ENCODE results near the gene ADGRB2.
A peak's percentile ranks its signal among the peaks of the same experiment; 100 is the strongest.

Gene ADGRB2

GRCh38 chr1:31739346-31739745 lies 24.8 kb downstream of the ADGRB2 start:
- no peak overlapping the region for H3K4me2 ChIP-seq (ENCODE audit: insufficient read depth, low read length)
- no peaks in the 10 kb centered on the region for H3K79me2 ChIP-seq (ENCODE audit: insufficient read depth, low read length)
- TF ChIP-seq EZH2 (IDR thresholded peaks at IDR 0.05; ENCODE audit: borderline replicate concordance, low read depth, low read length, severe bottlenecking) = no peak
- TF ChIP-seq CTCF (IDR thresholded peaks at IDR 0.05; ENCODE audit: borderline replicate concordance, extremely low read depth, low read length, poor library complexity, severe bottlenecking) = no peak

DNA sequence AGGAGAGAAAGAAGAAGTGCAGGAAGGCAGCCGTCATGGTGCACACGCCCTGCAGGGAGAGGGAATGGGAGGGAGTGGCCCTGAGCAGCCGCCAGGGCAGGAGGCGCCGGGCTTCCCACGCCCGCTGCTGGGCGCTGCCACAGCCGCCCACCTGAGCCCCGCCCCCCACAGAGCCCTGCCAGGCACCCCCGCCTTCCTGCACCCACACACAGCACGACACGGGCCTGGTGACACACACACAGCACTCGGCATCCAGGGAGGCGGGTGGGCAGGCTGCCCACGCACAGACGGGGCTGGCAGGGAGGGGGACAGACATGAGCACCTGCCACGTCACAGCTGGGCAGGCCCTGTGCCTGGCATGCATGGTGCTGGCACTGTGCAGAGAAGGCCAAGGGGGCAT lies 27.5 kb downstream of the ADGRB2 start:
- DNase-seq (no peak), ATAC-seq (ENCODE audit: insufficient read depth, low read depth) (no peak)
- Histone ChIP-seq H4K20me1 (ENCODE audit: insufficient read depth, low read length) (peaks cover 8% of the 10 kb centered on the region), H3K27me3 (ENCODE audit: insufficient read depth, low read length, poor library complexity) (no peaks in the 10 kb centered on the region), H3K9ac (ENCODE audit: low read depth, low read length) (no peak overlapping the region), H3K27ac (ENCODE audit: low read length) (no peak overlapping the region), H2AFZ (ENCODE audit: low read depth, low read length) (no peak overlapping the region), H3K4me2 (ENCODE audit: insufficient read depth, low read length) (no peak overlapping the region), H3K4me1 (ENCODE audit: insufficient read depth, low read length) (no peaks in the 10 kb centered on the region), H3K9me3 (ENCODE audit: insufficient read depth, low read length, severe bottlenecking) (no peaks in the 10 kb centered on the region), H3K4me3 (ENCODE audit: low read depth in 1 of 2, low read length in 2 of 2) (no peak overlapping the region), H3K36me3 (ENCODE audit: insufficient read depth, low read length) (no peaks in the 10 kb centered on the region), H3K79me2 (ENCODE audit: insufficient read depth, low read length) (no peaks in the 10 kb centered on the region)
- no peak for TF ChIP-seq CTCF (IDR thresholded peaks at IDR 0.05; ENCODE audit: borderline replicate concordance, extremely low read depth, low read length, poor library complexity, severe bottlenecking)
- no peak for TF ChIP-seq EZH2 (IDR thresholded peaks at IDR 0.05; ENCODE audit: borderline replicate concordance, low read depth, low read length, severe bottlenecking)

More at GRCh38 chr1:31739346-31739745, 24.8 kb downstream of the ADGRB2 start:
- no peak overlapping the region for H3K4me3 ChIP-seq (ENCODE audit: low read depth in 1 of 2, low read length in 2 of 2)
- no peak overlapping the region for H3K9ac ChIP-seq (ENCODE audit: low read depth, low read length)
- no peaks in the 10 kb centered on the region for H3K27me3 ChIP-seq (ENCODE audit: insufficient read depth, low read length, poor library complexity)
- no peaks in the 10 kb centered on the region for H3K36me3 ChIP-seq (ENCODE audit: insufficient read depth, low read length)
- ATAC-seq (ENCODE audit: insufficient read depth, low read depth) (peak; percentile 78), DNase-seq (peak; percentile 48)
- no peak overlapping the region for H3K27ac ChIP-seq (ENCODE audit: low read length)
- no peak overlapping the region for H2AFZ ChIP-seq (ENCODE audit: low read depth, low read length)
- no peaks in the 10 kb centered on the region for H3K4me1 ChIP-seq (ENCODE audit: insufficient read depth, low read length)
- H4K20me1 ChIP-seq (ENCODE audit: insufficient read depth, low read length) = peaks cover 16% of the 10 kb centered on the region; the same call in 1 of the 2 replicates
- H3K9me3 ChIP-seq (ENCODE audit: insufficient read depth, low read length, severe bottlenecking) = no peaks in the 10 kb centered on the region

GRCh38 chr1:31735571-31735970 lies 28.6 kb downstream of the ADGRB2 start:
- DNase-seq (no peak), ATAC-seq (ENCODE audit: insufficient read depth, low read depth) (no peak)
- Histone ChIP-seq H2AFZ (ENCODE audit: low read depth, low read length) (no peak overlapping the region), H3K36me3 (ENCODE audit: insufficient read depth, low read length) (no peaks in the 10 kb centered on the region), H3K79me2 (ENCODE audit: insufficient read depth, low read length) (no peaks in the 10 kb centered on the region), H3K4me2 (ENCODE audit: insufficient read depth, low read length) (no peak overlapping the region), H3K4me1 (ENCODE audit: insufficient read depth, low read length) (no peaks in the 10 kb centered on the region), H3K27me3 (ENCODE audit: insufficient read depth, low read length, poor library complexity) (no peaks in the 10 kb centered on the region), H3K27ac (ENCODE audit: low read length) (no peak overlapping the region), H3K9ac (ENCODE audit: low read depth, low read length) (no peak overlapping the region), H3K4me3 (ENCODE audit: low read depth in 1 of 2, low read length in 2 of 2) (no peak overlapping the region), H3K9me3 (ENCODE audit: insufficient read depth, low read length, severe bottlenecking) (no peaks in the 10 kb centered on the region), H4K20me1 (ENCODE audit: insufficient read depth, low read length) (peaks cover 8% of the 10 kb centered on the region)
- TF ChIP-seq EZH2 (IDR thresholded peaks at IDR 0.05; ENCODE audit: borderline replicate concordance, low read depth, low read length, severe bottlenecking) = no peak
- TF ChIP-seq CTCF (IDR thresholded peaks at IDR 0.05; ENCODE audit: borderline replicate concordance, extremely low read depth, low read length, poor library complexity, severe bottlenecking) = no peak

Measured in DND-41 (cell line).